HG03060 (cell line): ENCODE results near the gene AUTS2.
"Not testable (repeated sequence)": the region's sequence is repeated elsewhere in the genome, so short reads cannot be mapped to it uniquely, and the experiment has no call there.

Experiments
- ATAC-seq: cut with Tn5 transposase; IDR thresholded peaks from one replicate; pipeline ENCODE4 v1.9.1; 2021; ENCODE audit warnings: low read depth, moderate number of reproducible peaks; ENCODE audit not compliant: unreplicated experiment

Gene AUTS2

GRCh38 chr7:70259502-70259901 is 661.2 kb downstream of the AUTS2 start:
- no peak for ATAC-seq

- no peak for ATAC-seq
Observed at GRCh38 chr7:70263471-70264255, 665.4 kb downstream of the AUTS2 start.

GRCh38 chr7:70266186-70266585 is 667.9 kb downstream of the AUTS2 start:
- ATAC-seq = no peak

GRCh38 chr7:70267381-70268120 is 669.3 kb downstream of the AUTS2 start:
- ATAC-seq = no peak

- no peak for ATAC-seq
Observed at GRCh38 chr7:70268179-70268578, 669.9 kb downstream of the AUTS2 start.

- no peak for ATAC-seq
Observed at GRCh38 chr7:70270149-70270548, 671.9 kb downstream of the AUTS2 start.

GRCh38 chr7:70271617-70272081 is 673.4 kb downstream of the AUTS2 start:
- no peak for ATAC-seq

GRCh38 chr7:70275570-70275969 is 677.3 kb downstream of the AUTS2 start:
- not testable (repeated sequence) for ATAC-seq

- ATAC-seq = no peak
Observed at GRCh38 chr7:70285187-70285586, 686.9 kb downstream of the AUTS2 start.

GRCh38 chr7:70285854-70286253 is 687.6 kb downstream of the AUTS2 start:
- no peak for ATAC-seq

- no peak for ATAC-seq
Observed at GRCh38 chr7:70288781-70289456, 690.6 kb downstream of the AUTS2 start.

GRCh38 chr7:70292716-70293115 is 694.4 kb downstream of the AUTS2 start:
- no peak for ATAC-seq

GRCh38 chr7:70294211-70294911 is 696.1 kb downstream of the AUTS2 start:
- ATAC-seq = no peak

- ATAC-seq = no peak
Observed at GRCh38 chr7:70298780-70299471, 700.7 kb downstream of the AUTS2 start.

- no peak for ATAC-seq
Observed at GRCh38 chr7:70299472-70299807, 701.2 kb downstream of the AUTS2 start.

- no peak for ATAC-seq
Observed at GRCh38 chr7:70301673-70302185, 703.5 kb downstream of the AUTS2 start.

GRCh38 chr7:70303309-70303708 is 705.0 kb downstream of the AUTS2 start:
- no peak for ATAC-seq

- ATAC-seq = no peak
Observed at GRCh38 chr7:70303780-70304179, 705.5 kb downstream of the AUTS2 start.

- no peak for ATAC-seq
Observed at GRCh38 chr7:70306173-70306572, 707.9 kb downstream of the AUTS2 start.

GRCh38 chr7:70307544-70308106 is 709.4 kb downstream of the AUTS2 start:
- no peak for ATAC-seq
